Panc1 (cell line): Measurements from ENCODE around the gene SDK2. TPM values are rescaled to one million over a fixed set of nuclear protein-coding genes. Genes with fewer than 3 reads are reported as not detected.

ENCODE experiments used
- ATAC-seq: fragments of 200-7000 bp; cut with Tn5 transposase; 2 replicates; pipeline ENCODE4 v1.9.1; 2020; ENCODE audit warnings: mild to moderate bottlenecking, moderate library complexity
- BruUV-seq: library from RNA; stranded (reverse); fragments of 400-500 nt; replicated peaks from 2 replicates; lab custom pipeline; 2021; lab: Mats Ljungman, UMichigan
- CTCF ChIA-PET: fragments of 300-600 bp; sonication (Branson Sonifier 250); formaldehyde crosslinking; loops from one replicate; lab custom pipeline; 2022; ENCODE audit warnings: antibody characterized with exemption; lab: Charles Lee
- POLR2A ChIA-PET: fragments of 300-600 bp; sonication (Branson Sonifier 250); formaldehyde crosslinking; loops from one replicate; lab custom pipeline; 2022; ENCODE audit warnings: antibody characterized with exemption; lab: Charles Lee
- DNase-seq: peaks from one replicate; pipeline ENCODE4 v3.0.0-alpha.2; 2010; ENCODE audit warnings: low read depth, low spot score
- H3K27ac ChIP-seq: 2 replicates; pipeline ENCODE4 v1.5.1; 2011; ENCODE audit warnings: mild to moderate bottlenecking, low read length, inconsistent platforms
- H3K27me3 ChIP-seq: fragments of 200-500 bp; sonication (Bioruptor generic); 2 replicates; pipeline ENCODE4 v1.6.0; 2014; ENCODE audit warnings: low read length, inconsistent platforms; ENCODE audit not compliant: control insufficient read depth, insufficient read depth
- H3K36me3 ChIP-seq: fragments of 200-500 bp; sonication (Bioruptor generic); 2 replicates; pipeline ENCODE4 v1.5.1; 2014; ENCODE audit warnings: inconsistent platforms, mild to moderate bottlenecking, low read length, moderate library complexity; ENCODE audit not compliant: control insufficient read depth, insufficient read depth
- H3K4me1 ChIP-seq: 2 replicates; pipeline ENCODE4 v1.5.1; 2011; ENCODE audit warnings: inconsistent platforms, mild to moderate bottlenecking, low read length, moderate library complexity; ENCODE audit not compliant: control insufficient read depth, insufficient read depth
- H3K4me3 ChIP-seq, 2 experiments: 2 replicates each; pipeline ENCODE4 v1.5.1; 2011 to 2012; ENCODE audit warnings: low read depth in 2 of 2, low read length in 2 of 2, mild to moderate bottlenecking in 2 of 2, inconsistent platforms in 1 of 2, moderate library complexity in 1 of 2
- H3K9me3 ChIP-seq: fragments of 200-500 bp; sonication (Bioruptor generic); 2 replicates; pipeline ENCODE4 v1.5.1; 2014; ENCODE audit warnings: low read depth, mild to moderate bottlenecking, inconsistent platforms, low read length, moderate library complexity; ENCODE audit not compliant: control insufficient read depth, insufficient read depth
- CTCF ChIP-seq: fragments of 450-650 bp; IDR thresholded peaks from 2 replicates; pipeline ENCODE4 v1.5.1; 2017; ENCODE audit warnings: mild to moderate bottlenecking
- POLR2AphosphoS5 ChIP-seq: IDR thresholded peaks from 2 replicates; pipeline ENCODE4 v1.6.1; 2012; ENCODE audit warnings: mild to moderate bottlenecking, low read depth, low read length, moderate library complexity
- REST ChIP-seq, 2 experiments: IDR thresholded peaks; 2 replicates each; pipeline ENCODE4 v1.6.1; 2011 to 2012; ENCODE audit warnings: low read depth in 2 of 2, control low read depth in 1 of 2, low read length in 1 of 2, mild to moderate bottlenecking in 1 of 2, moderate library complexity in 1 of 2; ENCODE audit not compliant: insufficient read depth in 1 of 2
- SIN3A ChIP-seq: IDR thresholded peaks from 2 replicates; pipeline ENCODE4 v1.6.1; 2012; ENCODE audit warnings: low read depth, mild to moderate bottlenecking, low read length, moderate library complexity, borderline replicate concordance; ENCODE audit not compliant: insufficient read depth
- TCF7L2 ChIP-seq: IDR thresholded peaks from 2 replicates; pipeline ENCODE4 v1.6.1; 2011; ENCODE audit warnings: mild to moderate bottlenecking, low read depth, low read length, inconsistent platforms
- in situ Hi-C: cut with HindIII; loops from 2 replicates; pipeline ENCODE4 v1.10.0; 2016; ENCODE audit warnings: low sequenced_read_pairs, low pct_unique_long_range_greater_than_20kb
- intact Hi-C: fragments of 100-400 bp; cut with micrococcal nuclease; formaldehyde crosslinking; loops from one replicate; pipeline ENCODE4 v1.10.0; 2022; ENCODE audit not compliant: unreplicated experiment
- total RNA-seq: library from RNA; stranded (reverse); gene quantifications from one replicate; pipeline ENCODE4 v1.2.1, GENCODE V29; 2021; ENCODE audit not compliant: unreplicated experiment

The SDK2 gene
- total RNA-seq, 1 experiment from 2014 or later, result 0.41 TPM

- ATAC-seq, result peak; percentile 87
- Histone ChIP-seq H3K9me3 (no peaks in the 10 kb centered on the region), H3K27me3 (peaks cover 29% of the 10 kb centered on the region), H3K4me1 (peaks cover 6% of the 10 kb centered on the region), H3K27ac (no peak overlapping the region), H3K36me3 (no peaks in the 10 kb centered on the region), H3K4me3 (peak overlapping the region; percentile 39 to 48)
- intact Hi-C loops, result loop anchor here (10.0 kb wide), 1 partner anchor 218 kb away; no protein-coding TSS in a partner anchor
- no TSS peak for BruUV-seq
- in situ Hi-C loops, result no loop called here
- no peak for DNase-seq
- no peak for TF ChIP-seq POLR2AphosphoS5
- TF ChIP-seq CTCF, result peak; percentile 78
- ChIA-PET CTCF (interaction anchor here (0.8 to 1.2 kb wide), 2 partner anchors 213 to 557 kb away, joined by 3 to 4 read pairs; no protein-coding TSS in a partner anchor), POLR2A (interaction anchor here (0.5 kb wide), 1 partner anchor 925 kb away, joined by 3 read pairs; no protein-coding TSS in a partner anchor)
These were observed 1.0 kb downstream of the SDK2 start for GRCh38 chr17:73643001-73643851.

GRCh38 chr17:73642659-73643000 lies 1.6 kb downstream of the SDK2 start:
- intact Hi-C loops (loop anchor here (10.0 kb wide), 1 partner anchor 218 kb away; no protein-coding TSS in a partner anchor), in situ Hi-C loops (no loop called here)
- H3K36me3 ChIP-seq, result no peaks in the 10 kb centered on the region
- DNase-seq (no peak), ATAC-seq (no peak)
- peak overlapping the region; percentile 39 to 48 for H3K4me3 ChIP-seq
- no peak; the same call in 1 of the 2 replicates for TF ChIP-seq TCF7L2
- no peak for TF ChIP-seq SIN3A
- no peak for TF ChIP-seq CTCF
- TF ChIP-seq REST (IDR thresholded peaks at IDR 0.05; ENCODE audit: insufficient read depth in 1 of 2, low read depth in 2 of 2, low read length in 1 of 2), result no peak
- no peak for TF ChIP-seq POLR2AphosphoS5
- ChIA-PET CTCF (interaction anchor here (0.8 kb wide), 1 partner anchor 557 kb away, joined by 4 read pairs; no protein-coding TSS in a partner anchor), POLR2A (no interaction called here)
- BruUV-seq, result no TSS peak
- peaks cover 28% of the 10 kb centered on the region for H3K27me3 ChIP-seq
- H3K9me3 ChIP-seq, result no peaks in the 10 kb centered on the region
- H3K27ac ChIP-seq, result no peak overlapping the region
- H3K4me1 ChIP-seq, result peaks cover 6% of the 10 kb centered on the region
